ENCODE measurements around the gene SOST.

Gene SOST

DNA sequence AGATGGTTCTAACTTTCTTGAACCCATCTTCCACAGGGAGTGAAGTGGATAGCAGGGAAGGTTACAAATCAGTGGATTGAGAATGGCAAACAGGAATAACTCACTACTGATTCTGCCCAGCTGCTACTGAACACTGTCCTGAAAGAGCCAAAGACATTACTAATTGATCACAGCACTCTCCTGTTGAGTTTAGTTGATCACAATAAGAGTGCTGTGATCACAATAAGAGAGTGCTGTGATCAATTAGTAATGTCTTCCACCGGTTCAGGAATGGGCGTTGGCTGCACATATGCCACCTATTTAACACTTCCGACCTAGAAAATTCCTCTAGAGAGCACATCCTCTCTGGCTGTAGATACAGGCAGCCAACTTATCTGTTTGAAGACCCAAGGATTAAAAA is 33.0 kb upstream of the SOST start:
- TF ChIP-seq CTCF (conservative IDR thresholded peaks at IDR 0.05) = no peak
- no peak overlapping the region for H3K27ac ChIP-seq

GRCh38 chr17:43790311-43790940 is 31.8 kb upstream of the SOST start:
- TF ChIP-seq CTCF (conservative IDR thresholded peaks at IDR 0.05) = peak; percentile 57
- H3K27ac ChIP-seq = no peak overlapping the region

- no peak for TF ChIP-seq CTCF (conservative IDR thresholded peaks at IDR 0.05)
- no peak overlapping the region for H3K27ac ChIP-seq
Observed at GRCh38 chr17:43789482-43789881, 30.9 kb upstream of the SOST start.

DNA sequence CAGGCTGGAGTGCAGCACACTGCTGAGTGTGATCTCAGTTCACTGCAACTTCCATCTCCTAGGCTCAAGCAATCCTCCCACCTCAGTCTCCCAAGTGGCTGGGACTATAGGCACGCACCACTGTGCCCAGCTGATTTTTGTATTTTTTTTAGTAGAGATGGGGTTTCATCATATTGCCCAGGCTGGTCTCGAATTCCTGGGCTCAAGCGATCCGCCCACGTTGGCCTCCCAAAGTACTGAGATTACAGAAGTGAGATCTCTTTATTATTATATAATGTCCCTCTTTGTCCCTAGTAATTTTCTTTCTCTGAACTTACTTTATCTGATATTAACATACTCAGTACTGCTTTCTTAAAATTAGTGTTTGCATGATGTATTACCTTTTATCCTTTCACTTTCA is 29.9 kb upstream of the SOST start:
- TF ChIP-seq CTCF (conservative IDR thresholded peaks at IDR 0.05) = no peak
- no peak overlapping the region for H3K27ac ChIP-seq

DNA sequence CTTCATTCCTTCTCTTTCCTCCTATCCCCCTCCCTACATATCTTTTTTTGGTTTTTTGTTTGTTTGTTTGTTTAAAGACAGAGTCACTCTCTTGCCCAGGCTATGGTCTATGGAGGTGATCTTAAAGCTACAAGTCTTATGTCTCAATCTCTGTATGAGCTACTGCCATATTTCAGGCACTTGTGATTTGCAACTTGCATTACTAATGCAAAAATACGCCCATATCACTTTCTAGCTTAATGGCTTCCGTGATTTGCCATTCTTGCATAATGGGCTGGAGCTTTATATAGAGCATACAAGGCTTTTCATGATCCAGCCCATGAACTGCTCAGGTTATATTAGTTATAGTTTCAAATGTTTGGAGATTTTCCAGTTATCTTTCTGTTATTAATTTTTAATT is 29.1 kb upstream of the SOST start:
- H3K27ac ChIP-seq = no peak overlapping the region
- TF ChIP-seq CTCF (conservative IDR thresholded peaks at IDR 0.05) = no peak

DNA sequence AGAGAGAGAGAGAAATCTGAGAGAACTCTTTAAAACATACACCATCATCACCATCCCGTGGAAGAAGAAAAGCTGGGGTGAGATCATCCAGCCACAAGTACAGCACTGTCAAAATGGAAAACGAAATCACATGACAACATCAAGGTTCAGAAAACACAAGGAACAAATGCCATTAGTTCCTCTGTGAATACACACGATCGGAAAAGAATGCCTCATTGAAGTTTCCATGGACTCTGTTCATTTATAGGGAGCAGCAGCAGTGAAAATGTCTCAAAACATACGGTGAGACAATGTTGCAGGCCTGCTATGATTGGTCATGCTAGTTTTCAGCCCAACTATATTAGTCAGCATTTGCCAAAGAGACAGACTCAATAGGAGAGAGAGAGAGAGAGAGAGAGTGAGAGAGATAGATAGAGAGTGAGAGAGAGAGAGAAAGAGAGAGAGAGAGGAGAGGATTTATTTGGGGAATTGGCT is 26.1 kb upstream of the SOST start:
- no peak overlapping the region for H3K27ac ChIP-seq
- no peak for TF ChIP-seq CTCF (conservative IDR thresholded peaks at IDR 0.05)

DNA sequence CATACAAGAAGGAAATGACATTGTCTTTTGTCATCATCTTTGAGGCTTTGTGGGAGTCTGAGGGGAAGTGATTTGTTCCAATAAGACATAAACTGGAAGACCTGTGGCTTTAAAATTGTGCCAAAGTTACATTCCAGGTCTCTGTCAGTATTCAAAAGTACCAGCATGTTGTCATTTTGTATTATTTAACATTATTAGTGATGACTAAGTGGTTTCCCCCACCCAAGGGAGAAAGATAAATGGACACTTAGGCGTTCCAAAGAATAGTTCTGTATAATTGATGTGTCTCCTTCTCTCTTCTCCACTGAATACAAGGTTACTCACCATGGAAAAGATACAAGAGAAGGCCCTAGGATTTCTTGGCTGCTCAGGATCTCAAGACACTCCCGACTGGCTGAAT is 25.5 kb upstream of the SOST start:
- no peak for TF ChIP-seq CTCF (conservative IDR thresholded peaks at IDR 0.05)
- no peak overlapping the region for H3K27ac ChIP-seq

All from VCaP (cell line).